ENCODE results near the gene ARHGAP11A.

Gene ARHGAP11A

GRCh38 chr15:32657198-32657883, 42.0 kb downstream of the ARHGAP11A start:
- DNase-seq = no peak

GRCh38 chr15:32657941-32658340, 42.6 kb downstream of the ARHGAP11A start:
- DNase-seq = no peak

GRCh38 chr15:32659340-32660155, 44.2 kb downstream of the ARHGAP11A start:
- DNase-seq = no peak

- no peak for DNase-seq
Measured at GRCh38 chr15:32663671-32664070, 48.4 kb downstream of the ARHGAP11A start.

- no peak for DNase-seq
Measured at GRCh38 chr15:32664796-32665195, 49.5 kb downstream of the ARHGAP11A start.

GRCh38 chr15:32667321-32667720, 52.0 kb downstream of the ARHGAP11A start:
- no peak for DNase-seq

GRCh38 chr15:32668942-32669341, 53.6 kb downstream of the ARHGAP11A start:
- DNase-seq = no peak

GRCh38 chr15:32669896-32670611, 54.8 kb downstream of the ARHGAP11A start:
- DNase-seq = no peak

- no peak for DNase-seq
Measured at GRCh38 chr15:32670623-32671022, 55.3 kb downstream of the ARHGAP11A start.

GRCh38 chr15:32671339-32672325, 56.3 kb downstream of the ARHGAP11A start:
- no peak for DNase-seq

GRCh38 chr15:32674681-32675080, 59.4 kb downstream of the ARHGAP11A start:
- DNase-seq = no peak

GRCh38 chr15:32675466-32675865, 60.2 kb downstream of the ARHGAP11A start:
- DNase-seq = no peak

- DNase-seq = no peak
Measured at GRCh38 chr15:32676169-32676568, 60.9 kb downstream of the ARHGAP11A start.

GRCh38 chr15:32677238-32677750, 62.0 kb downstream of the ARHGAP11A start:
- no peak for DNase-seq

GRCh38 chr15:32679298-32679690, 64.0 kb downstream of the ARHGAP11A start:
- DNase-seq = no peak

- DNase-seq = no peak
Measured at GRCh38 chr15:32682569-32682968, 67.3 kb downstream of the ARHGAP11A start.

GRCh38 chr15:32682977-32683630, 67.8 kb downstream of the ARHGAP11A start:
- no peak for DNase-seq

GRCh38 chr15:32683906-32684584, 68.7 kb downstream of the ARHGAP11A start:
- DNase-seq = no peak

GRCh38 chr15:32685576-32685975, 70.3 kb downstream of the ARHGAP11A start:
- no peak for DNase-seq

- no peak for DNase-seq
Measured at GRCh38 chr15:32687556-32687955, 72.3 kb downstream of the ARHGAP11A start.

GRCh38 chr15:32688151-32688639, 72.9 kb downstream of the ARHGAP11A start:
- no peak for DNase-seq

All from activated CD8-positive, alpha-beta memory T cell treated with anti-CD3 and anti-CD28 coated beads for 24 hours (primary cell).